GM12875 (cell line): ENCODE results near the gene DNM3.

ENCODE experiments used
- H3K4me3 ChIP-seq: one replicate; pipeline ENCODE4 v1.5.1; 2011; ENCODE audit warnings: low read depth, low read length, control low read depth
- TF ChIP-seq, protein P1 (sequence below): IDR thresholded peaks from 2 replicates; pipeline ENCODE4 v1.5.1; 2011; ENCODE audit warnings: low read depth, mild to moderate bottlenecking, control low read depth, inconsistent platforms, low read length, moderate library complexity, borderline replicate concordance; ENCODE audit not compliant: insufficient read depth

DNM3 gene

DNA sequence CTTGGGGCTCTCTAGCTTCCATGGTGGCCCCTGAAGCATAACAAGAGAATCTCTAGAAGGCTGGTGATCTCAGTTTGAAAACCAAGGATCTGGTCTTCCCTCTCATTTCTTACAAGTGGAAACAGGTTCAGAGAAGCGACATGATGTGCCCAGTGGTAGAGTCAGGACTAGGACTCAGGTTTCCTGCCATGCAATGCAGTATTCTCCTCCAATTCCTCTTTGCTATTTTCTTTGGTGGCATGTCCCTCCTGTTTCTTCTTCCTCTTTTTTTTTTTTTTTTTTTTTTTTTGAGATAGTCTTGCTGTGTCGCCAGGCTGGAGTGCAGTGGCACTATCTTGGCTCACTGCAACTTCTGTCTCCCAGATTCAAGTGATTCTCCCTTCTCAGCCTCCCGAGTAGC lies 383.6 kb downstream of the DNM3 start:
- TF ChIP-seq, protein P1, sequence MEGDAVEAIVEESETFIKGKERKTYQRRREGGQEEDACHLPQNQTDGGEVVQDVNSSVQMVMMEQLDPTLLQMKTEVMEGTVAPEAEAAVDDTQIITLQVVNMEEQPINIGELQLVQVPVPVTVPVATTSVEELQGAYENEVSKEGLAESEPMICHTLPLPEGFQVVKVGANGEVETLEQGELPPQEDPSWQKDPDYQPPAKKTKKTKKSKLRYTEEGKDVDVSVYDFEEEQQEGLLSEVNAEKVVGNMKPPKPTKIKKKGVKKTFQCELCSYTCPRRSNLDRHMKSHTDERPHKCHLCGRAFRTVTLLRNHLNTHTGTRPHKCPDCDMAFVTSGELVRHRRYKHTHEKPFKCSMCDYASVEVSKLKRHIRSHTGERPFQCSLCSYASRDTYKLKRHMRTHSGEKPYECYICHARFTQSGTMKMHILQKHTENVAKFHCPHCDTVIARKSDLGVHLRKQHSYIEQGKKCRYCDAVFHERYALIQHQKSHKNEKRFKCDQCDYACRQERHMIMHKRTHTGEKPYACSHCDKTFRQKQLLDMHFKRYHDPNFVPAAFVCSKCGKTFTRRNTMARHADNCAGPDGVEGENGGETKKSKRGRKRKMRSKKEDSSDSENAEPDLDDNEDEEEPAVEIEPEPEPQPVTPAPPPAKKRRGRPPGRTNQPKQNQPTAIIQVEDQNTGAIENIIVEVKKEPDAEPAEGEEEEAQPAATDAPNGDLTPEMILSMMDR: no peak
- H3K4me3 ChIP-seq: no peak overlapping the region

DNA sequence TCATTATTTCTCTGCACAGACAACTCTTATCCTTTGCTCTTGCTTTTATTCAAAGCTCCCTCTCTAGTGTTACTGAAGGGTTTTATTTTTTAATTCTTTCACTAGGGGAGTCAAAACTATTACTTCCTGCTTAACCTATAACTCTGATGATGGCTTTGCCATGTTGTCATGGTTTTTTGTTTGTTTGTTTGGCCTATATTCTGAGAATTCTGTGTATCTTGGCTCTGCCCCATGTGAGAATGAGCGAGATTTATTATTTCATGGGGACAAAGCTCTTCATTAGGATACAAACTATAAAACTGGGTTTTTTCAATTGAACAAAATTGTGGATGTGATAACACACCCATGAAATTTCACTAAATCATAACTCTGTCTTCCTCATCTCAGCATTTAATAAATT lies 388.6 kb downstream of the DNM3 start:
- TF ChIP-seq, protein P1: no peak
- H3K4me3 ChIP-seq: no peak overlapping the region

DNA sequence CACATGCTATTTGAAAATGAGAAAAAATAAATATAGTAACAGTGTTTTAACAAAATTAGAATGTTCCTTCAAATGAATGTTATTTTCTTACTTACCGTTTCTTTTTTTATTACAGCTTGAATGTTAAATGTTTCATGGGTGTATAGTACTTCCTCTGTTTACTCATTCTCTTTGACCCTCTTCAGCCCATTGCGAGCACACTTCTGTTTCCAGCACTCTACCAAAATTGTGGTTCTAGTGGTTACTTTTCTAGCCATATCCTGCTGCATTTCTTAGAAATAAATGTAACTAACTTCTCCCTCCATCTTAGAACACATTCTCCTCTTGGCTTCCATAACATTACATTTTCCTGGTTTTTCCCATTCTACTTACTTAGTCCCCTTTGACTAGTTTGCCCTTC lies 389.2 kb downstream of the DNM3 start:
- TF ChIP-seq, protein P1: no peak
- no peak overlapping the region for H3K4me3 ChIP-seq

DNA sequence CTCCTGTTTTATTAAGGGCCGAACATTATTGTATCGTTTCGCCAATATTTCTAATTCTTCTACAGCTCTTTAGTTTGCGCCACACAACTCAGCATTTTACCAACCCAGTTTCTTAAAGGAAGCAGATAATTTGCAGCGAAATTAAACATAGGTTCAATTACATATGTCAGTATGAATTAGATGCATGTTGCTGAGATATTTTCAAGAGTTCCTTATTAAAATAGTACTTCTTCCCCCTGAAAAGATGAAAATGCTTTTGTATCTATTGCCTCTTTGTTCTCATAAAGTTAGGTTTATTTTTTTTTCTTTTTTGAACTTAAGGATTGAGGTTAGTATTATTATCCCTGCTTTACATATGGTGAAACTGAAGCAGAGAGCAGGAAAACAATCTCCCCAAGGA lies 395.7 kb downstream of the DNM3 start:
- TF ChIP-seq, protein P1: no peak
- H3K4me3 ChIP-seq: no peak overlapping the region

DNA sequence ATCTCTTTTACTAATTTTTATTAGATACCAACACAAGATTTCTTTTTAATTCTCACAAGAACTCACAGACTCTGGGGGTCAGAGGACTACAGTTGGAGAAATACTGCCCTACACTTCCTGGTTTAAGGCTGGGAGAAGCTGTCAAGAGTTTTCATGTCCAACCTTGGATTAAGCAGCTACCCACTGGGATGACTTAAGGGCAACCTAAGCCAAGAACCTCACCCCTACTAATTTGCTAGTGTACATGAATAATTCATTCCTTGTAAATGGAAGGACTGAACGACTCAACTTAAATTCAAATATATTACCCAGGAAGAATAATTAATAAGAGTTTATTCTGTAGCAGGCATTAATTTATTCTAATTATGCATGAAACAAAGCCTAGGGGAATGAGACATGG lies 396.9 kb downstream of the DNM3 start:
- no peak overlapping the region for H3K4me3 ChIP-seq
- TF ChIP-seq, protein P1: no peak

- TF ChIP-seq, protein P1: no peak
- H3K4me3 ChIP-seq: no peak overlapping the region
Measured at GRCh38 chr1:172238965-172239364, 397.7 kb downstream of the DNM3 start.

GRCh38 chr1:172239901-172240300 lies 398.6 kb downstream of the DNM3 start:
- TF ChIP-seq, protein P1: no peak
- no peak overlapping the region for H3K4me3 ChIP-seq
